Measurements from ENCODE around the gene RBMS3. TPM values are rescaled to one million over a fixed set of nuclear protein-coding genes. Genes with fewer than 3 reads are reported as not detected.

Gene RBMS3
- total RNA-seq, 1 experiment from 2014 or later, result 0.42 TPM

GRCh38 chr3:29286478-29287240, 5.8 kb downstream of the RBMS3 start:
- RAD21 ChIA-PET (ENCODE audit: low non-redundant PET in 1 of 2, low total read pairs in 2 of 2, uncharacterized antibody in 2 of 2, unreplicated experiment in 2 of 2), result no interaction called here
- no peak overlapping the region for H3K4me2 ChIP-seq (ENCODE audit: low read length)

DNA sequence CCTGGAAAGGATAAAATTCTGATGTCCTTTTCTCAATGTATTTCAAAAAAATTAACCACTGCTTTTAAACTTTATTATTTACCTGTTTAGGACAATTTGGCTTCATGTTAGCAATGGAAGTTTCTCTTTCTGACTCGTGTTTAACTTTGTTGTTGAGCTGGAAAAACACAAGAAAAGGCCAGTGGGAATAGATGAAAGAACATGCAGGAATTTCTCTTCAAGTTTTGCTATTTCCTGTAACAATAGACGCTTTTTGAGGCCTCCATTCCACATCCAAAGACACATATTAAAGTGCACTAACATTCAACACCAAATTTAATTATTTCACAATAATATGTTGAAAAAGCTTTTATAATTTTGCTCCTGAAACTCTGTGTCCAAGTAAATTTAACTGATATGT, 9.7 kb downstream of the RBMS3 start:
- Histone ChIP-seq H3K9me3 (ENCODE audit: control insufficient read depth in 1 of 2, insufficient read depth in 1 of 2, low read depth in 1 of 2, low read length in 2 of 2) (no peaks in the 10 kb centered on the region), H3K4me1 (ENCODE audit: control insufficient read depth in 1 of 2, insufficient read depth in 2 of 2, low read length in 2 of 2) (no peaks in the 10 kb centered on the region), H3K9ac (ENCODE audit: low read length) (no peak overlapping the region), H2AFZ (ENCODE audit: low read depth, low read length, poor library complexity, severe bottlenecking) (no peak overlapping the region), H3K4me2 (ENCODE audit: low read length) (no peak overlapping the region), H4K20me1 (ENCODE audit: insufficient read depth) (no peaks in the 10 kb centered on the region), H3K27me3 (ENCODE audit: insufficient read depth, low read length) (peaks cover under 1% of the 10 kb centered on the region; the same call in 1 of the 2 replicates), H3K27ac (ENCODE audit: low read depth, low read length) (no peak overlapping the region), H3K36me3 (ENCODE audit: control insufficient read depth in 1 of 2, insufficient read depth in 2 of 2, low read length in 2 of 2) (no peaks in the 10 kb centered on the region), H3K79me2 (ENCODE audit: insufficient read depth, low read length) (no peaks in the 10 kb centered on the region), H3K9me2 (ENCODE audit: insufficient read depth) (no peaks in the 10 kb centered on the region), H3K4me3 (replicated peaks in 1 of 2; ENCODE audit: low read depth in 1 of 2, low read length in 2 of 2) (no peak overlapping the region)
- ChIA-PET RAD21 (ENCODE audit: low non-redundant PET in 1 of 2, low total read pairs in 2 of 2, uncharacterized antibody in 2 of 2, unreplicated experiment in 2 of 2) (no interaction called here), CTCF (no interaction called here), POLR2A (no interaction called here)
- ATAC-seq, result no peak
- no TSS peak for BruUV-seq (replicated peaks)
- intact Hi-C loops (cut with micrococcal nuclease), result no loop called here
- TF ChIP-seq ELF1 (IDR thresholded peaks at IDR 0.05; ENCODE audit: borderline replicate concordance, low read depth) (no peak), MAX (IDR thresholded peaks at IDR 0.05) (no peak), ZFX (IDR thresholded peaks at IDR 0.05) (no peak)
- TF ChIP-seq, protein P1, sequence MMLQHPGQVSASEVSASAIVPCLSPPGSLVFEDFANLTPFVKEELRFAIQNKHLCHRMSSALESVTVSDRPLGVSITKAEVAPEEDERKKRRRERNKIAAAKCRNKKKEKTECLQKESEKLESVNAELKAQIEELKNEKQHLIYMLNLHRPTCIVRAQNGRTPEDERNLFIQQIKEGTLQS (IDR thresholded peaks at IDR 0.05), result no peak
- TF ChIP-seq, protein P2, sequence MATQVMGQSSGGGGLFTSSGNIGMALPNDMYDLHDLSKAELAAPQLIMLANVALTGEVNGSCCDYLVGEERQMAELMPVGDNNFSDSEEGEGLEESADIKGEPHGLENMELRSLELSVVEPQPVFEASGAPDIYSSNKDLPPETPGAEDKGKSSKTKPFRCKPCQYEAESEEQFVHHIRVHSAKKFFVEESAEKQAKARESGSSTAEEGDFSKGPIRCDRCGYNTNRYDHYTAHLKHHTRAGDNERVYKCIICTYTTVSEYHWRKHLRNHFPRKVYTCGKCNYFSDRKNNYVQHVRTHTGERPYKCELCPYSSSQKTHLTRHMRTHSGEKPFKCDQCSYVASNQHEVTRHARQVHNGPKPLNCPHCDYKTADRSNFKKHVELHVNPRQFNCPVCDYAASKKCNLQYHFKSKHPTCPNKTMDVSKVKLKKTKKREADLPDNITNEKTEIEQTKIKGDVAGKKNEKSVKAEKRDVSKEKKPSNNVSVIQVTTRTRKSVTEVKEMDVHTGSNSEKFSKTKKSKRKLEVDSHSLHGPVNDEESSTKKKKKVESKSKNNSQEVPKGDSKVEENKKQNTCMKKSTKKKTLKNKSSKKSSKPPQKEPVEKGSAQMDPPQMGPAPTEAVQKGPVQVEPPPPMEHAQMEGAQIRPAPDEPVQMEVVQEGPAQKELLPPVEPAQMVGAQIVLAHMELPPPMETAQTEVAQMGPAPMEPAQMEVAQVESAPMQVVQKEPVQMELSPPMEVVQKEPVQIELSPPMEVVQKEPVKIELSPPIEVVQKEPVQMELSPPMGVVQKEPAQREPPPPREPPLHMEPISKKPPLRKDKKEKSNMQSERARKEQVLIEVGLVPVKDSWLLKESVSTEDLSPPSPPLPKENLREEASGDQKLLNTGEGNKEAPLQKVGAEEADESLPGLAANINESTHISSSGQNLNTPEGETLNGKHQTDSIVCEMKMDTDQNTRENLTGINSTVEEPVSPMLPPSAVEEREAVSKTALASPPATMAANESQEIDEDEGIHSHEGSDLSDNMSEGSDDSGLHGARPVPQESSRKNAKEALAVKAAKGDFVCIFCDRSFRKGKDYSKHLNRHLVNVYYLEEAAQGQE (IDR thresholded peaks at IDR 0.05; ENCODE audit: low read depth), result no peak
- DNase-seq (ENCODE audit: low read depth, low spot score), result no peak

More at GRCh38 chr3:29286478-29287240, 5.8 kb downstream of the RBMS3 start:
- H3K27ac ChIP-seq (ENCODE audit: low read depth, low read length), result no peak overlapping the region
- DNase-seq (ENCODE audit: low read depth, low spot score), result no peak
- no peaks in the 10 kb centered on the region for H3K79me2 ChIP-seq (ENCODE audit: insufficient read depth, low read length)
- no TSS peak for BruUV-seq (replicated peaks)
- ChIA-PET CTCF (no interaction called here), POLR2A (no interaction called here)
- no peak overlapping the region for H3K4me3 ChIP-seq (replicated peaks in 1 of 2; ENCODE audit: low read depth in 1 of 2, low read length in 2 of 2)
- no peak overlapping the region for H3K9ac ChIP-seq (ENCODE audit: low read length)
- peaks cover 18% of the 10 kb centered on the region for H3K27me3 ChIP-seq (ENCODE audit: insufficient read depth, low read length)
- peaks cover 0 to 1% of the 10 kb centered on the region in 2 experiments; a peak in 1 of 4 replicates for H3K4me1 ChIP-seq (ENCODE audit: control insufficient read depth in 1 of 2, insufficient read depth in 2 of 2, low read length in 2 of 2)
- no peaks in the 10 kb centered on the region for H3K36me3 ChIP-seq (ENCODE audit: control insufficient read depth in 1 of 2, insufficient read depth in 2 of 2, low read length in 2 of 2)
- H3K9me2 ChIP-seq (ENCODE audit: insufficient read depth), result no peaks in the 10 kb centered on the region
- TF ChIP-seq EZH2phosphoT487 (IDR thresholded peaks at IDR 0.05; ENCODE audit: borderline replicate concordance), result no peak
- TF ChIP-seq ZFX (IDR thresholded peaks at IDR 0.05), result no peak
- TF ChIP-seq, protein P1 (IDR thresholded peaks at IDR 0.05), result no peak
- no peak for TF ChIP-seq SIN3A (IDR thresholded peaks at IDR 0.05; ENCODE audit: low read depth)
- no peak for TF ChIP-seq EGR1 (IDR thresholded peaks at IDR 0.05; ENCODE audit: low read depth)
- TF ChIP-seq POLR2AphosphoS5 (IDR thresholded peaks at IDR 0.05; ENCODE audit: low read depth, low read length), result no peak
- TF ChIP-seq JUND (IDR thresholded peaks at IDR 0.05), result no peak
- TF ChIP-seq SP1 (IDR thresholded peaks at IDR 0.05; ENCODE audit: low read depth), result no peak
- TF ChIP-seq CBX3 (IDR thresholded peaks at IDR 0.05; ENCODE audit: low read depth), result no peak
- TF ChIP-seq SRF (IDR thresholded peaks at IDR 0.05; ENCODE audit: low read depth), result no peak
- no peak for TF ChIP-seq ZNF274 (IDR thresholded peaks at IDR 0.05; ENCODE audit: low read depth, low read length)
- no peak for TF ChIP-seq POLR2A (IDR thresholded peaks at IDR 0.05; ENCODE audit: borderline replicate concordance, extremely low read depth, insufficient read depth, insufficient read length)
- no peak for TF ChIP-seq FOSL1 (IDR thresholded peaks at IDR 0.05; ENCODE audit: low read depth)
- no peak for TF ChIP-seq TCF7L2 (IDR thresholded peaks at IDR 0.05; ENCODE audit: borderline replicate concordance, extremely low read depth, insufficient read depth, insufficient read length)
- no peak for TF ChIP-seq ELF1 (IDR thresholded peaks at IDR 0.05; ENCODE audit: borderline replicate concordance, low read depth)
- TF ChIP-seq EZH2 (IDR thresholded peaks at IDR 0.05), result no peak
- no peak for TF ChIP-seq CEBPB (IDR thresholded peaks at IDR 0.05; ENCODE audit: low read depth)
- H3K9me3 ChIP-seq (ENCODE audit: control insufficient read depth in 1 of 2, insufficient read depth in 1 of 2, low read depth in 1 of 2, low read length in 2 of 2), result no peaks in the 10 kb centered on the region
- intact Hi-C loops (cut with micrococcal nuclease), result no loop called here
- no peaks in the 10 kb centered on the region for H4K20me1 ChIP-seq (ENCODE audit: insufficient read depth)
- ATAC-seq, result no peak
- no peak overlapping the region for H2AFZ ChIP-seq (ENCODE audit: low read depth, low read length, poor library complexity, severe bottlenecking)

All from HCT116 (cell line).